ENCODE results near the gene TMEM235. TPM values are rescaled to one million over a fixed set of nuclear protein-coding genes. Genes with fewer than 3 reads are reported as not detected.

Gene TMEM235
- total RNA-seq, 1 donor = not detected

DNA sequence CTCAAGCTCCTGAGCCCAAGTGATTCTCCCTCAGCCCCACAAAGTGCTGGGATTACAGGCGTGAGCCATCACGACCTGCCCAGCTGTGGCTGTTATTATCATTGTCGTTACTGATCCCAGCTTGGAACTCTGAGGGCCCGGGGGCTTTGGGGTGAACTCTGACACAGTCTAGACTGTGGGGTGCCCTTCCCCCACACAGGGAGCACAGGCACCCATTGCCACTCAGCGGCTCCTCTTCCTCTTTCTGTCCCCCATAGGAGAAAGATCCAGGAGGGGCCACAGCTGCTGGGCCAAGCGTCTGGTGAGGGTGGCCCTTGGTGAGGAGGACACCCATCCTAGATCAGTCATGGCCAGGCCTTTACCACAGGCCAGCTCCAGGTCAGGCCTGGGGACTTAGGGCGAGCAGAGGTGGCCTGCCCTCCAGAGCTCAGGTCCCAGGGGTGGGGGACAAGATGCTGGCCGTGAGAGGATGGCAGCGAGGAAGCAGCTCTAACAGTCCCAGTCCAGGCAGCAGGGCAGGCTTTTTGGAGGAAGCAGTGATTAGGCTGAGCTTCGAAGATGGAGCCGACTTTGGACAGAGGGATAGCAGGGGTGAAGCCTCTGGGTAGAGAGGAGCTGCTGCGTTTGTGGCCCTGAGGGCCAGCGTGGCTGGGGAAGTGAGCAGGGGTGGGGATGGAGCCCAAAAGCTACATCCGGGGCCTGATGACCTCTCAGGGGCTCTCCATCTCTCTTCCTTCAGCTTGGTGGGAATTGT is 24.7 kb downstream of the TMEM235 start:
- no peak for TF ChIP-seq CTCF (IDR thresholded peaks at IDR 0.05; ENCODE audit: extremely low read depth, low read depth, low read length)
- H3K36me3 ChIP-seq (ENCODE audit: insufficient read depth, low read length) = no peaks in the 10 kb centered on the region
- H3K9me3 ChIP-seq (ENCODE audit: low read depth, low read length) = no peaks in the 10 kb centered on the region
- H2AFZ ChIP-seq (ENCODE audit: low read length) = no peak overlapping the region
- DNase-seq (ENCODE audit: insufficient read length, low spot score, missing footprints) = peak; percentile 51
- H3K4me3 ChIP-seq (ENCODE audit: insufficient read depth, low read length) = no peak overlapping the region
- H4K20me1 ChIP-seq (ENCODE audit: insufficient read depth, low read length) = no peaks in the 10 kb centered on the region
- H3K27ac ChIP-seq (ENCODE audit: low read depth, low read length) = no peak overlapping the region
- H3K27me3 ChIP-seq (ENCODE audit: insufficient read depth, low read length) = no peaks in the 10 kb centered on the region
- no peak overlapping the region for H3K4me2 ChIP-seq (ENCODE audit: insufficient read depth, low read length)
- H3K4me1 ChIP-seq (ENCODE audit: insufficient read depth, low read length) = peaks cover 7% of the 10 kb centered on the region
- H3K79me2 ChIP-seq (ENCODE audit: insufficient read depth, low read length) = no peaks in the 10 kb centered on the region

- H3K36me3 ChIP-seq (ENCODE audit: insufficient read depth, low read length) = no peaks in the 10 kb centered on the region
- no peak overlapping the region for H3K27ac ChIP-seq (ENCODE audit: low read depth, low read length)
- H4K20me1 ChIP-seq (ENCODE audit: insufficient read depth, low read length) = no peaks in the 10 kb centered on the region
- no peaks in the 10 kb centered on the region for H3K27me3 ChIP-seq (ENCODE audit: insufficient read depth, low read length)
- DNase-seq (ENCODE audit: insufficient read length, low spot score, missing footprints) = peak; percentile 79
- H2AFZ ChIP-seq (ENCODE audit: low read length) = no peak overlapping the region
- no peaks in the 10 kb centered on the region for H3K79me2 ChIP-seq (ENCODE audit: insufficient read depth, low read length)
- H3K9me3 ChIP-seq (ENCODE audit: low read depth, low read length) = no peaks in the 10 kb centered on the region
- no peak overlapping the region for H3K4me3 ChIP-seq (ENCODE audit: insufficient read depth, low read length)
- H3K4me2 ChIP-seq (ENCODE audit: insufficient read depth, low read length) = no peak overlapping the region
- peaks cover 4% of the 10 kb centered on the region for H3K4me1 ChIP-seq (ENCODE audit: insufficient read depth, low read length)
- no peak for TF ChIP-seq CTCF (IDR thresholded peaks at IDR 0.05; ENCODE audit: extremely low read depth, low read depth, low read length)
Observed at GRCh38 chr17:78256707-78257591, 25.5 kb downstream of the TMEM235 start.

GRCh38 chr17:78257810-78258322 is 26.4 kb downstream of the TMEM235 start:
- Histone ChIP-seq H2AFZ (ENCODE audit: low read length) (no peak overlapping the region), H3K27ac (ENCODE audit: low read depth, low read length) (no peak overlapping the region), H3K9me3 (ENCODE audit: low read depth, low read length) (no peaks in the 10 kb centered on the region), H3K79me2 (ENCODE audit: insufficient read depth, low read length) (no peaks in the 10 kb centered on the region), H3K36me3 (ENCODE audit: insufficient read depth, low read length) (no peaks in the 10 kb centered on the region), H3K4me1 (ENCODE audit: insufficient read depth, low read length) (peaks cover 4% of the 10 kb centered on the region), H3K27me3 (ENCODE audit: insufficient read depth, low read length) (no peaks in the 10 kb centered on the region), H3K4me3 (ENCODE audit: insufficient read depth, low read length) (no peak overlapping the region), H3K4me2 (ENCODE audit: insufficient read depth, low read length) (no peak overlapping the region), H4K20me1 (ENCODE audit: insufficient read depth, low read length) (no peaks in the 10 kb centered on the region)
- peak; percentile 8 for DNase-seq (ENCODE audit: insufficient read length, low spot score, missing footprints)
- no peak for TF ChIP-seq CTCF (IDR thresholded peaks at IDR 0.05; ENCODE audit: extremely low read depth, low read depth, low read length)
